DOHH2 (cell line): Measurements from ENCODE around the gene AK8.

ENCODE experiments used
- H3F3A ChIP-seq: fragments of 200-600 bp; sonication (generic), shearing (Covaris generic); 2 replicates; pipeline ENCODE4 v1.6.0; 2016; ENCODE audit warnings: antibody characterized with exemption, mild to moderate bottlenecking; ENCODE audit not compliant: control insufficient read depth, insufficient read depth
- H3K27ac ChIP-seq: fragments of 200-600 bp; sonication (generic); 2 replicates; pipeline ENCODE4 v1.5.1; 2014; ENCODE audit warnings: low read depth, mild to moderate bottlenecking, low read length, moderate library complexity
- H3K27me3 ChIP-seq: fragments of 200-600 bp; sonication (generic); 2 replicates; pipeline ENCODE4 v1.6.1; 2014; ENCODE audit warnings: mild to moderate bottlenecking, low read length, mixed read lengths; ENCODE audit not compliant: control insufficient read depth
- H3K36me3 ChIP-seq: fragments of 200-600 bp; sonication (generic); 2 replicates; pipeline ENCODE4 v1.6.1; 2014; ENCODE audit warnings: mild to moderate bottlenecking, low read length, moderate library complexity, mixed read lengths; ENCODE audit not compliant: control insufficient read depth
- H3K4me1 ChIP-seq: fragments of 200-600 bp; sonication (generic); 2 replicates; pipeline ENCODE4 v1.6.1; 2014; ENCODE audit warnings: mild to moderate bottlenecking, low read length, mixed read lengths; ENCODE audit not compliant: control insufficient read depth
- H3K4me2 ChIP-seq: fragments of 200-600 bp; sonication (generic); 2 replicates; pipeline ENCODE4 v1.6.0; 2014; ENCODE audit warnings: mild to moderate bottlenecking, low read length, moderate library complexity
- H3K4me3 ChIP-seq: fragments of 200-600 bp; sonication (generic); 2 replicates; pipeline ENCODE4 v1.5.1; 2014; ENCODE audit warnings: mild to moderate bottlenecking, low read length, mixed read lengths
- H3K79me2 ChIP-seq: fragments of 200-600 bp; sonication (generic); 2 replicates; pipeline ENCODE4 v1.6.1; 2014; ENCODE audit warnings: mild to moderate bottlenecking, low read length, mixed read lengths; ENCODE audit not compliant: control insufficient read depth
- H3K9me2 ChIP-seq: fragments of 200-600 bp; sonication (generic); replicated peaks from 2 replicates; pipeline ENCODE4 v1.6.1; 2014; ENCODE audit warnings: mild to moderate bottlenecking, low read length, mixed read lengths; ENCODE audit not compliant: control insufficient read depth
- H3K9me3 ChIP-seq: fragments of 200-600 bp; sonication (generic); 2 replicates; pipeline ENCODE4 v1.6.1; 2014; ENCODE audit warnings: antibody characterized with exemption, low read length, mixed read lengths; ENCODE audit not compliant: control insufficient read depth, insufficient read depth
- H4K20me1 ChIP-seq: fragments of 200-600 bp; sonication (generic); 2 replicates; pipeline ENCODE4 v1.6.0; 2014; ENCODE audit warnings: low read depth, mild to moderate bottlenecking, antibody characterized with exemption, low read length, moderate library complexity; ENCODE audit not compliant: control insufficient read depth, insufficient read depth
- EZH2phosphoT487 ChIP-seq: fragments of 200-600 bp; sonication (generic); IDR thresholded peaks from 2 replicates; pipeline ENCODE4 v1.6.1; 2017; ENCODE audit warnings: borderline replicate concordance, mild to moderate bottlenecking, antibody characterized with exemption, low read length, moderate library complexity, mixed read lengths
- TF ChIP-seq, protein P1 (sequence below): fragments of 200-600 bp; sonication (generic); IDR thresholded peaks from one replicate; pipeline ENCODE4 v1.5.1; 2014; ENCODE audit warnings: antibody characterized with exemption, mild to moderate bottlenecking, low read depth, low read length; ENCODE audit not compliant: poor library complexity, severe bottlenecking

Gene AK8

DNA sequence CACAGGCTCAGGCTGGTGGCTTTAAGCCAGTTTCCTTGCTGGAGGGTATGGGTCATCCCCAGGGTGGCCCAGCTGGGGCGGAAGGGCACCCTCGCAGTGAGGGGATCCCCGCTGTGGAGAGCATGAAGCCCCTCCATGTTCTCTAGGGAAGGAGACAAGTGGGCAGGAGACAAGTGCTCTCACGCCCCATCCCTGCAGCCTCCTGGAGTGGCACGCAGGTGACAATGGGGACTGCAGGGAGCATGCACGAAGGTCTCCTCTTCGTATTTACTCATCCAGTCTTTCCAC lies 124.5 kb downstream of the AK8 start:
- TF ChIP-seq, protein P1, sequence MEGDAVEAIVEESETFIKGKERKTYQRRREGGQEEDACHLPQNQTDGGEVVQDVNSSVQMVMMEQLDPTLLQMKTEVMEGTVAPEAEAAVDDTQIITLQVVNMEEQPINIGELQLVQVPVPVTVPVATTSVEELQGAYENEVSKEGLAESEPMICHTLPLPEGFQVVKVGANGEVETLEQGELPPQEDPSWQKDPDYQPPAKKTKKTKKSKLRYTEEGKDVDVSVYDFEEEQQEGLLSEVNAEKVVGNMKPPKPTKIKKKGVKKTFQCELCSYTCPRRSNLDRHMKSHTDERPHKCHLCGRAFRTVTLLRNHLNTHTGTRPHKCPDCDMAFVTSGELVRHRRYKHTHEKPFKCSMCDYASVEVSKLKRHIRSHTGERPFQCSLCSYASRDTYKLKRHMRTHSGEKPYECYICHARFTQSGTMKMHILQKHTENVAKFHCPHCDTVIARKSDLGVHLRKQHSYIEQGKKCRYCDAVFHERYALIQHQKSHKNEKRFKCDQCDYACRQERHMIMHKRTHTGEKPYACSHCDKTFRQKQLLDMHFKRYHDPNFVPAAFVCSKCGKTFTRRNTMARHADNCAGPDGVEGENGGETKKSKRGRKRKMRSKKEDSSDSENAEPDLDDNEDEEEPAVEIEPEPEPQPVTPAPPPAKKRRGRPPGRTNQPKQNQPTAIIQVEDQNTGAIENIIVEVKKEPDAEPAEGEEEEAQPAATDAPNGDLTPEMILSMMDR = no peak
- no peak for TF ChIP-seq EZH2phosphoT487
- Histone ChIP-seq H3K4me1 (peaks cover 8% of the 10 kb centered on the region), H3K27me3 (no peaks in the 10 kb centered on the region)

DNA sequence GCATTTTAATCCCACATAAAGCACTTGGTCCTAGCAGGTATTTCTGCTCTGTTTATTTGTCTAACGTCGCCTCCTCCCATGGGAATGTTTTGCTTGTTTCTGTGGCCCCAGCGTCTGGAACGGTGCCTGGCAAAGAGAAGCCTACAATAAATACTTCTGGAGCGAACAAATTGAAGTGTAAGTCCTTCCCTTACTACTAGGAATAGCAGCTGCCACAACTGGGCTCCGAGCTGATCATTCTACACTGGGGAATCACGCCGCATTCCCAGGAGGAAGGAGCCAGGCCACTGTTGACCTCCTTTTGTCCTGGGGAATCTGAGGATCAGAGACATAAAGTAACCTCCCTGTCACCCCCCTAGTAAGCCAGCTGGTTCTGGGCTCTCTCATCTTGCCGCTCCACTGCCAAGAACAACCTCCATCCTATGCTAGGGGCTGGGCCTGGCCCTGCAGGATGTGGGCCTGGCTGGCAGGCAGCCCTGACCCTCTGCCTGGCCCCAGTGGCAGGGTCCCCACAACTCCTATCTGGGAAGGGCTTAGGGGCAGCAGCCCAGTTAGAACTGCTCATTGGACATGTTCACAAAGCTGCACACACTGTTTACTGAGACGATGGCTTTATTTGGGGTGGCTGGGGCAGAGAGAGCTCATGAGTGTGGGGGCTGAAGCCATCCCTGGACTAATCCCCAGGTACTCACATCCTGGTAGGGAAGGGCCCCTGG lies 125.0 kb downstream of the AK8 start:
- Histone ChIP-seq H3K9me3 (no peaks in the 10 kb centered on the region), H3K4me1 (peaks cover 8% of the 10 kb centered on the region), H3F3A (no peaks in the 10 kb centered on the region), H3K4me3 (no peak overlapping the region), H4K20me1 (no peaks in the 10 kb centered on the region), H3K36me3 (no peaks in the 10 kb centered on the region), H3K4me2 (no peak overlapping the region), H3K27ac (no peak overlapping the region), H3K9me2 (no peaks in the 10 kb centered on the region), H3K27me3 (no peaks in the 10 kb centered on the region), H3K79me2 (no peaks in the 10 kb centered on the region)
- no peak for TF ChIP-seq EZH2phosphoT487
- TF ChIP-seq, protein P1 = no peak

More for the DNA sequence above, 124.5 kb downstream of the AK8 start:
- no peaks in the 10 kb centered on the region for H3K36me3 ChIP-seq
- no peaks in the 10 kb centered on the region for H3F3A ChIP-seq
- H4K20me1 ChIP-seq = no peaks in the 10 kb centered on the region
- H3K79me2 ChIP-seq = no peaks in the 10 kb centered on the region
- H3K4me3 ChIP-seq = no peak overlapping the region
- H3K9me2 ChIP-seq = no peaks in the 10 kb centered on the region
- no peaks in the 10 kb centered on the region for H3K9me3 ChIP-seq
- H3K4me2 ChIP-seq = no peak overlapping the region
- H3K27ac ChIP-seq = no peak overlapping the region

DNA sequence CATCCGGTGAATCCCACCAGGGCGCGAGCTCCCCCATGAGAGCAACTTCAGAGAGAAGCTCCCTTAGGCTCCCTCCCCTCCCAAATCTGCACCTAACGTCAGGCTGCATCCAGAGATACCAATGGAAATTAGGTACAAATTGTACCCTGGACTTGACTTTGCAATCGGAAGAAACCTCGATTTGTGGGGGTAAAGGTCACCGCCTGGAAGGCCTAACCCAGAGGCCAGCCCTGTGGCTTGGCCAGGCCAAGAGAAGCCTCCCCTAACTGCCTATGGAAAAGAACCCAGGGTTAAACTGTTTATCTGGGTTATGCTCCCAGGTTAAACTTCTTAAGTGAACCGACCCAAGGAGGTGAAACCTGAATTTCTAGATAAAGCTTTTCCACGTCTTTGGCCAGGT lies 127.4 kb downstream of the AK8 start:
- H3K4me1 ChIP-seq = no peaks in the 10 kb centered on the region
- H3K4me2 ChIP-seq = no peak overlapping the region
- no peak overlapping the region for H3K27ac ChIP-seq
- no peaks in the 10 kb centered on the region for H3F3A ChIP-seq
- no peak overlapping the region for H3K4me3 ChIP-seq
- no peaks in the 10 kb centered on the region for H4K20me1 ChIP-seq
- H3K79me2 ChIP-seq = no peaks in the 10 kb centered on the region
- no peaks in the 10 kb centered on the region for H3K9me2 ChIP-seq
- H3K27me3 ChIP-seq = 0 out of 2 replicates have a peak, but pooled peaks cover 2% of the 10 kb centered on the region
- no peaks in the 10 kb centered on the region for H3K36me3 ChIP-seq
- TF ChIP-seq EZH2phosphoT487 = no peak
- TF ChIP-seq, protein P1 = no peak
- H3K9me3 ChIP-seq = no peaks in the 10 kb centered on the region
